ENCODE measurements around the gene TMEM209. TPM values are rescaled to one million over a fixed set of nuclear protein-coding genes. Genes with fewer than 3 reads are reported as not detected.
"Not testable (repeated sequence)": the region's sequence is repeated elsewhere in the genome, so short reads cannot be mapped to it uniquely, and the experiment has no call there.

The TMEM209 gene
- total RNA-seq, 6 experiments from 2014 or later, result 5.8 to 10.9 (median 8.9) TPM

DNA sequence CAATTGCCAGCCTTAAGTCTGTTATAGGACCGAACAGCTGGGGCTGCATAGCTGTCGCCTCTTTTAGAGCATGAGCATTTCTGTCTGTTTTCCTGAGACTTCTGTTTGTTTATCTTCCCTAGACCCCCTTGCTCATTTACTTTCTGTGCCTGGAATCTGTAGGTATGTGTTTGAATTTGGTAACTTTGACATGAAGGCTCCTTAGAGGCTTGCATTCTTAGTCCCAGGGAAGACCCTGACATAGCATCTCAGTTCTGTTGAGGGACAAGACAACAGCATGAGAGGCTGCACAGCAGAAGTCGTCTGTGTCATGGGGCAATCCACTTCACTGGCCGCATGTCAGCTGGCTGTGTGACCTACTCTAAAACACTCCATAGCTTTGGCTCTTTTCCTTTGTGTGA, 76.2 kb downstream of the TMEM209 start:
- H3K36me3 ChIP-seq, result peaks cover 0 to 72% (median 31%) of the 10 kb centered on the region in 4 donors
- no peak for DNase-seq
- 80% methylated on average over 4 of the region's 4 CpGs for WGBS (ENCODE audit: insufficient coverage, low coverage, low lambda C conversion rate, missing lambda C conversion rate)
- H3K27me3 ChIP-seq, result no peaks in the 10 kb centered on the region
- H3K27ac ChIP-seq, result no peak overlapping the region
- no peaks in the 10 kb centered on the region for H3K9me3 ChIP-seq
- no peaks in the 10 kb centered on the region for H3K4me1 ChIP-seq
- no peak for ATAC-seq
- TF ChIP-seq POLR2A (IDR thresholded peaks at IDR 0.05), result no peak
- TF ChIP-seq, protein P1, sequence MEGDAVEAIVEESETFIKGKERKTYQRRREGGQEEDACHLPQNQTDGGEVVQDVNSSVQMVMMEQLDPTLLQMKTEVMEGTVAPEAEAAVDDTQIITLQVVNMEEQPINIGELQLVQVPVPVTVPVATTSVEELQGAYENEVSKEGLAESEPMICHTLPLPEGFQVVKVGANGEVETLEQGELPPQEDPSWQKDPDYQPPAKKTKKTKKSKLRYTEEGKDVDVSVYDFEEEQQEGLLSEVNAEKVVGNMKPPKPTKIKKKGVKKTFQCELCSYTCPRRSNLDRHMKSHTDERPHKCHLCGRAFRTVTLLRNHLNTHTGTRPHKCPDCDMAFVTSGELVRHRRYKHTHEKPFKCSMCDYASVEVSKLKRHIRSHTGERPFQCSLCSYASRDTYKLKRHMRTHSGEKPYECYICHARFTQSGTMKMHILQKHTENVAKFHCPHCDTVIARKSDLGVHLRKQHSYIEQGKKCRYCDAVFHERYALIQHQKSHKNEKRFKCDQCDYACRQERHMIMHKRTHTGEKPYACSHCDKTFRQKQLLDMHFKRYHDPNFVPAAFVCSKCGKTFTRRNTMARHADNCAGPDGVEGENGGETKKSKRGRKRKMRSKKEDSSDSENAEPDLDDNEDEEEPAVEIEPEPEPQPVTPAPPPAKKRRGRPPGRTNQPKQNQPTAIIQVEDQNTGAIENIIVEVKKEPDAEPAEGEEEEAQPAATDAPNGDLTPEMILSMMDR (IDR thresholded peaks at IDR 0.05), result no peak
- H3K4me3 ChIP-seq, result no peak overlapping the region
- intact Hi-C loops (cut with DNase I), result no loop called here

DNA sequence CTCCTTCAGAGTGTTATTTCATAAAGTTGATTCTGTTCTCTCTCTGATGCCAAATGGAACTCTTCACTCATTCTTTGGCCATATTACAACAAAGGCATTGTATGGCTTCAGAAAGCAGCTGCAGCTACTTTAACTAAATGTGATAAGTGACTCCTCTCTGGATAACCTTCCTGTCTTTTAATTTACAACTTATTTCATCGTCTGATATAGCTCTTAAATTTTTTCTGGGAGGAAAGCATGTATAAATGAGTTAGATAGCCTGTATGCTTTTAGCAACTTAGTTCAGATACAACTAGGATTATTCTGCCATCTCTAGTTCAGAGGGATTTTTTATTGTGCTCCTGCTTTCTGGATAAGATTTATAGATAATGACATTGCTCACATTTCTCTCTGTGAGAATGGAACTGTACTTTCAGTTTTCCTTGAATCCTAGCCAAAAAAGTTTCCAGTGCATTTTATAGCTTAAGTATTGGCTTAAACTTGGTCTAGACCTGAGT, 77.3 kb downstream of the TMEM209 start:
- WGBS (ENCODE audit: insufficient coverage, low coverage, low lambda C conversion rate, missing lambda C conversion rate), result 76% methylated on average over 1 of the region's 1 CpG
- DNase-seq, result no peak
- no peak for ATAC-seq
- Histone ChIP-seq H3K9me3 (no peaks in the 10 kb centered on the region), H3K27me3 (no peaks in the 10 kb centered on the region), H3K36me3 (peaks cover 0 to 73% (median 35%) of the 10 kb centered on the region in 4 donors), H3K4me3 (no peak overlapping the region), H3K4me1 (no peaks in the 10 kb centered on the region), H3K27ac (no peak overlapping the region)
- intact Hi-C loops (cut with DNase I), result no loop called here
- no peak for TF ChIP-seq POLR2A (IDR thresholded peaks at IDR 0.05)
- TF ChIP-seq, protein P1 (IDR thresholded peaks at IDR 0.05), result no peak

DNA sequence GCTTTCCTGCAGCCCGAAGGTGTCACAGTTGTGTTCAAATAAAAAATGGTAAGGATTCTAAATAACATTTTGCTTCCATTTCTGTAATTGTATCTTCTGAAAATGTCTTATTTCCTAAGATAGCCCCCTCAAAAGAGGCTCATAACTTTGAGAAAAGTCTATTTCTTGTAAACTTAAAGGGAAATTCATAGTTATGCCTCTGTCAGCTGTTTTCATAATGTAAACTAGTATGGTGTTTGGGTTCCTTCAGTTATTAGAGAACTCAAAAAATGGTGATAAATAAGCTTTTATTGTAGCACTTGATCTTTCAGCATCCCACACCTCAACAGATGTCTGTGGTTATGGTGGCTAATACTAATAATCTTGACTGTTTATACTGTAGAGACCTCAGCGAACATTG, 77.8 kb downstream of the TMEM209 start:
- WGBS (ENCODE audit: insufficient coverage, low coverage, low lambda C conversion rate, missing lambda C conversion rate), result 92% methylated on average over 2 of the region's 2 CpGs
- H3K4me3 ChIP-seq, result no peak overlapping the region
- H3K9me3 ChIP-seq, result no peaks in the 10 kb centered on the region
- H3K27ac ChIP-seq, result no peak overlapping the region
- intact Hi-C loops (cut with DNase I), result no loop called here
- DNase-seq (no peak), ATAC-seq (no peak)
- no peaks in the 10 kb centered on the region for H3K4me1 ChIP-seq
- peaks cover 0 to 77% (median 39%) of the 10 kb centered on the region in 4 donors for H3K36me3 ChIP-seq
- TF ChIP-seq, protein P1 (IDR thresholded peaks at IDR 0.05), result no peak
- TF ChIP-seq POLR2A (IDR thresholded peaks at IDR 0.05), result no peak
- H3K27me3 ChIP-seq, result no peaks in the 10 kb centered on the region

DNA sequence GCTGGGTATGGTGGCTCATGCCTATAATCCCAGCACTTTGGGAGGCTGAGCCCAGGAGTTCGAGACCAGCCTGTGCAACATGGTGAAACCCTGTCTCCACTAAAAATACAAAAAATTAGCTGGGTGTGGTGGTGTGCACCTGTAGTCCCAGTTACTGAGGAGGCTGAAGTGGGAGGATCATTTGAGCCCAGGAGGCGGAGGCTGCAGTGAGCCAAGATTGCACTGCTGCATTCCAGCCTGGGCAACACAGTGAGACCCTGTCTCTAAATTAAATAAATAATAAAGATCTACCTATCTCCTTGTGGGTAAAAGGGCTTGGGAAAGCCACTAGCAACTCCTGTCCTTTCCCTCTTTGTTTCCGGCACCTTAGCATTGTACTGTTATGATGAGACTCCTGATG, 78.4 kb downstream of the TMEM209 start:
- H3K4me1 ChIP-seq; H3K9me3 ChIP-seq; H3K27ac ChIP-seq; H3K4me3 ChIP-seq; intact Hi-C loops (cut with DNase I); ATAC-seq; H3K27me3 ChIP-seq; DNase-seq: not testable (repeated sequence)
- 100% methylated on average over 3 of the region's 3 CpGs for WGBS (ENCODE audit: insufficient coverage, low coverage, low lambda C conversion rate, missing lambda C conversion rate)
- H3K36me3 ChIP-seq, result peaks cover 0 to 77% (median 43%) of the 10 kb centered on the region in 4 donors

DNA sequence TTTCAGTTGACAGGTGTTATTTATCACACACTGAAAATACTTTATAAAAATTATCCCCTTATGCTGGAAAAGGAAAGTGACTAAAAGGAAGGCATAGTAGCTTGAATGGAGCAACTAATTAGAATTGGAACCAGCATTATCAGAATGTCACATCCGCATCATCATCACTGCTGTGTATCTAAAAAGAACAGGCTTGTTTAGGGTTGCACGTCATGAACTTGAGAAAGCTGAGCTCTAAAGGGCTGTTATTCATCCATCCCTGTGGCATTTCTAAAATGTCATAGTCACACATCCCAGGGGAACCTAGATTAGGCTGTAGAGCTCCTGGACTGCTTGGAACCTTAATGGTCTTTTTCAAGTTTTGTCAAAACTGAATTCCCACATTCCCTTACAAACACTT, 80.5 kb downstream of the TMEM209 start:
- no peak overlapping the region for H3K27ac ChIP-seq
- H3K27me3 ChIP-seq, result no peaks in the 10 kb centered on the region
- no peak for ATAC-seq
- WGBS (ENCODE audit: insufficient coverage, low coverage, low lambda C conversion rate, missing lambda C conversion rate), result 92% methylated on average over 2 of the region's 2 CpGs
- intact Hi-C loops (cut with DNase I), result no loop called here
- H3K36me3 ChIP-seq, result peaks cover 0 to 73% (median 37%) of the 10 kb centered on the region in 4 donors
- H3K4me1 ChIP-seq, result no peaks in the 10 kb centered on the region
- no peaks in the 10 kb centered on the region for H3K9me3 ChIP-seq
- DNase-seq, result no peak
- no peak for TF ChIP-seq POLR2A (IDR thresholded peaks at IDR 0.05)
- TF ChIP-seq, protein P1 (IDR thresholded peaks at IDR 0.05), result no peak
- H3K4me3 ChIP-seq, result no peak overlapping the region

Measured in right lobe of liver (tissue), 6 donors.